HG02885 (cell line): ENCODE results near the gene ELANE.
"Not testable (repeated sequence)": the region's sequence is repeated elsewhere in the genome, so short reads cannot be mapped to it uniquely, and the experiment has no call there.

ENCODE experiments used
- ATAC-seq: cut with Tn5 transposase; IDR thresholded peaks from one replicate; pipeline ENCODE4 v1.9.1; 2021; ENCODE audit warnings: mild to moderate bottlenecking; ENCODE audit not compliant: unreplicated experiment, poor library complexity

The ELANE gene

DNA sequence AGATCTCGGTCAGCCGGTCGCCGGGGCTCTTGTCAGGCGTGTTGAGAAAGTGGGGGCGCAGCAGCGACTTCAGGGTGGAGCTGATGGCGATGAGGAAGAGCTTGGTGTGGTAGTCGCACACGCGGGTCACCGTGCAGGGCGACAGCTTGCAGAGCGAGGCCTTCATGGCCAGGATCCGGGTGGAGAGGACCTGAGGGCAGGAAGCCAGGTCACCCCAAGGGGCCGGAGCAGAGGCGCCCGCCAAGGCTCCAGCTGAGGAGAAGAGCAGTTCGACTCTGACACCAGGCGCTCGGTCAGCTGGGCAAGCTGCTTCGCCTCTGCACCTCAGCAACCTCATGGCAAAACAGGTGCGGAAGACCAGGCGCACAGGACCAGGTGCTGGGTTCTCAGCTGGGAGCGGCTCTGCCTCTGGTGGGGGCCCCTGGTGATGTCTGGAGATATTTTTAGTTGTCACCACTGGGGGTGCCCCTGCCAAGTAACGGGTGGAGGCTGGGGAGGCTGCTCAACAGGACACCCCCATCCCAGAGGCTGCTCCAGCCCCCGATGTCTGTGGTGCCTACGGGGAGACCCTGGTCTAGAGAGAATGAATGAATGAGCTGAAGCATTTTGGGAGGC lies 23.3 kb downstream of the ELANE start:
- no peak for ATAC-seq

DNA sequence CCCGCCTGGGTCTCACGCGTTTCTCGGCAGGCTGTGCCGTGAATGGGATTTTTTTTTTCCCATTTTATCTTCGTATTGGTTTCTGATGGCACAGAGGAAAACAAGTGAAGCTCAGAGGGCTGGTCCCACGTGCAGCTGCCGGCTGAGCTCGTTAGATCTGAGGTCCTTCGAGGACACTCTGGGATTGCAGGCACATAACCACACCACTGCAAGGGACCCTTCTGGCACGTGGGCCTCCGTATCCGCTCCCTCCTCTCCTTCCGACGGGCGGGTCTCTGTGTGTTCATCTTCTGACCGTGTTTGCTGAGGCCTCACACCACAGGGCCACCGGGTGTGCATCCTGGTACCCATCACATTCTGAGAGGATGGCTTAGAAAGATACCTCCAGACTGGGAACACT lies 24.0 kb downstream of the ELANE start:
- ATAC-seq: no peak

DNA sequence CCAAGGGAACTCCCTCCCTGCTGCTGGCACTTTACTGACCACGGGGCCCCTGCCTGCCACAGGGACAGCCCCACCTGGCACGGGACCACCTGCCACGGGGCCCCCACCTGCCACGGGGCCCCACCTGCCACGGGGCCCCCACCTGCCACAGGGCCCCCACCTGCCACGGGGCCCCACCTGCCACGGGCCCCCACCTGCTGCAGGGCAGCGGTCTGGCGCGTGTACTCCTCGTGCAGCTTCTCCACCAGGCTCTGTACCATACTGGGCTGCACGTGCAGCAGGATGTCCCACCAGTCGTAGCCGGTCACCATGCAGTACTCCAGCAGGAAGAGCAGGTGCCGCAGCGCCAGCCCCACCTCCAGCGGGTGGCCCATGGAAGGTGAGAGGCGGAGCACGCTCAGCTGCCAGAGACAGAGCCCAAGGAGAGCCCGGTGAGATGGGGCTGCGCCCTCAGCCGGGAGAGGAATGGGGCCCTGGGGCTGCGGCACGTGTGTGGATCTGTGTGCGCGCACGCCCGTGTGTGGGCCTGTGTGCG lies 24.7 kb downstream of the ELANE start:
- no peak for ATAC-seq

DNA sequence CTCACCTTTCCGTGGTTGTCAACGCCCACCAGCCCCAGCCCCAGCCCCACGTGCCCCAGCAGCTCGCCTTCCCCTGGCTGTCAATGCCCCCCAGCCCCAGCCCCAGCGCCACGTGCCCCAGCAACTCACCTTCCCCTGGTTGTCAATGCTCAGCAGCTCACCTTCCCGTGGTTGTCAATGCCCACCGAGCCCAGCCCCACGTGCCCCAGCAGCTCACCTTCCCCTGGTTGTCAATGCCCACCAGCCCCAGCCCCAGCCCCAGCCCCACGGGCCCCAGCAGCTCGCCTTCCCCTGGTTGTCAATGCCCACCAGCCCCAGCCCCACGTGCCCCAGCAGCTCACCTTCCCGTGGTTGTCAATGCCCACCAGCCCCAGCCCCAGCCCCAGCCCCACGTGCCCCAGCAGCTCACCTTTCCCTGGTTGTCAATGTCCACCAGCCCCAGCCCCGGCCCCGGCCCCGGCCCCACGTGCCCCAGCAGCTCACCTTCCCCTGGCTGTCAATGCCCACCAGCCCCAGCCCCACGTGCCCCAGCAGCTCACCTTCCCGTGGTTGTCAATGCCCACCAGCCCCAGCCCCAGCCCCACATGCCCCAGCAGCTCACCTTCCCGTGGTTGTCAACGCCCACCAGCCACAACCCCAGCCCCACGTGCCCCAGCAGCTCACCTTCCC lies 26.0 kb downstream of the ELANE start:
- not testable (repeated sequence) for ATAC-seq

DNA sequence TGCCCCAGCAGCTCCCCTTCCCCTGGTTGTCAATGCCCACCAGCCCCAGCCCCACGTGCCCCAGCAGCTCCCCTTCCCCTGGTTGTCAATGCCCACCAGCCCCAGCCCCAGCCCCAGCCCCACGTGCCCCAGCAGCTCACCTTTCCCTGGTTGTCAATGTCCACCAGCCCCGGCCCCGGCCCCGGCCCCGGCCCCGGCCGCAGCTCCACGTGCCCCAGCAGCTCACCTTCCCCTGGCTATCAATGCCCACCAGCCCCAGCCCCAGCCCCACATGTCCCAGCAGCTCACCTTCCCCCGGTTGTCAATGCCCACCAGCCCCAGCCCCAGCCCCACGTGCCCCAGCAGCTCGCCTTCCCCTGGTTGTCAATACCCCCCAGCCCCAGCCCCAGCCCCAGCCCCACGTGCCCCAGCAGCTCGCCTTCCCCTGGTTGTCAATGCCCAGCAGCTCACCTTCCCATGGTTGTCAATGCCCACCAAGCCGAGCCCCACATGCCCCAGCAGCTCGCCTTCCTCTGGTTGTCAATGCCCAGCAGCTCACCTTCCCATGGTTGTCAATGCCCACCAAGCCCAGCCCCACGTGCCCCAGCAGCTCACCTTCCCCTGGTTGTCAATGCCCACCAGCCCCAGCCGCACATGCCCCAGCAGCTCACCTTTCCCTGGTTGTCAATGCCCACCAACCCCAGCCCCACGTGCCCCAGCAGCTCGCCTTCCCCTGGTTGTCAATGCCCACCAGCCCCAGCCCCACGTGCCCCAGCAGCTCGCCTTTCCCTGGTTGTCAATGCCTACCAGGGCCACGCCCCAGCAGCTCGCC lies 26.9 kb downstream of the ELANE start:
- ATAC-seq: not testable (repeated sequence)

DNA sequence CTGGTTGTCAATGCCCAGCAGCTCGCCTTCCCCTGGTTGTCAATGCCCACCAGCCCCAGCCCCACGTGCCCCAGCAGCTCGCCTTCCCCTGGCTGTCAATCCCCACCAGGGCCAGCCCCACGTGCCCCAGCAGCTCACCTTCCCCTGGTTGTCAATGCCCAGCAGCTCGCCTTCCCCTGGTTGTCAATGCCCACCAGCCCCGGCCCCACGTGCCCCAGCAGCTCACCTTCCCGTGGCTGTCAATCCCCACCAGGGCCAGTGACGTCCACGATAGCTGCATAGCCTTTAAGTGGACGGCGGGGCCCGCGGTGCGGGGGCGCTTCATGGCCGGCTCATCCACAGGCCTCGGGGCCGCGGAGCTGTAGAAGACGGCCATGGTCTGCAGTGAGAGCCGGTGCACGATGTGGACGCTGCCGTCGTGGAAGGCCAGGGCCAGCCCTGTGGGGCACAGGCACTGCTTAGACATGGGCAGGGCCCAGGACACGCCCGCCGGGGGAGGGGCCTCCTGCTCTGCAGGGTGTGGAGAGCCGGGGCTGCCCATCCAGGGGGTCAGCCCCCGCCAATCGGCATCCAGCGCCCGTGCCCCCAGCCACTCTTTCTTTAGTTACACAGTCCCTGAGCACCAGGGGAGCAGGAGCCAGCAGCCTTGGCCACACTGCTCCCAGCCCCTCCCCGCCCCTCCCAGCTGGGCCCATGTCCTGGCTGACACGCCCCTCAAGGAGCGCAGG lies 27.8 kb downstream of the ELANE start:
- no peak for ATAC-seq

DNA sequence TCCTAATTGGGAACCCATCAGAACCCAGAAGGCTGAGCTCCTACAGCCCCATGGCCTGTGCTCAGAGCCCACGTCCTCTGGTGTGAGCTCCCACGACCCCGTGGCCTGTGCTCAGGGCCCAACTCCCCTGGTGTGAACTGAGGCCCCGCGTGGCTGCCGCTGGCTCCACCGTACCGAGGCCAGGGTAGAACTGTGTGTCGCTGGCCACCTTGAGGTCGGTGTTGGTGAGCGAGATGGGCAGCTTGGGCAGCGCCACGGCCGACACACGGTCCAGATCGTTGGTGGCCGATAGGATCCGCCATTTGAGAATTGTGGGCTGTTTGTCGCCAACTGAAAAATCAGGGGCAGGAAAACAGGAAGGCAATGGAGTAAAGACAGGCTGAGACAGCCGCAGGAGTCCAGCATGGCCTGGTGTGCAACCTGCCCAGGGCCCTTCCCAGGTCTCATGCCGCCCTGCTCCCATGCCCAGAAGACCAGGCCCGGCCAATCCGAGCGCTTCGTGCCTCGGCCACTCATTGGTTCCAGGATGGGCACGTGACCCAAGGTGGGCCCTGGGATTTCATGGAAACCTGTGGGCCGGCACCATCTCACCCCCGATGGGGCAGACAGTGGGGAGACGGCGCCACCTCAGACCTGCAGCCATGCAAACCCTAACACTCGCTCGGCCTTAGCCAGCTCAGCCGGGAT lies 29.4 kb downstream of the ELANE start:
- no peak for ATAC-seq

DNA sequence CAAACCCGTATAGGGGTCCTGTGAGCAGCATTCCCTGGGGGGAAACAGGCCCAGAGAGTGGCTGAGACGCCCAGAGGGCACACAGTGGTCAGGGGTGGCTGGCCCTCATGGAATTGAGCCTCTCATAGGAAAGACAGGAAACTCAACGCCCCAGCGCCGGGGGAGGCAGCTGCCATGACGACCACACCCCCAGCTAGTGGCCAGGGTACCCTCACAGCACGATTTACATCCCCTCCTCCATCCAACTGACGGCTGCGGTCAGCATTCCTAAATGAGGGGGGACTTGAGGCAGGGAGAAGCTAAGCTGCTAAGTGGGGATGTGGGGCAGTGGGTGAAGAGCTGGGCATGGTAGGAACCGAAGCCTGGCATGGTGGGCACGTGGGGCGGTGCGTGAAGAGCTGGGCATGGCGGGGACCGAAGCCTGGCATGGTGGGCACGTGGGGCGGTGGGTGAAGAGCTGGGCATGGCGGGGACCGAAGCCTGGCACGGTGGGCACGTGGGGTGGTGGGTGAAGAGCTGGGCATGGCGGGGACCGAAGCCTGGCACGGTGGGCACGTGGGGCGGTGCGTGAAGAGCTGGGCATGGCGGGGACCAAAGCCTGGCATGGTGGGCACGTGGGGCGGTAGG lies 30.9 kb downstream of the ELANE start:
- ATAC-seq: no peak

DNA sequence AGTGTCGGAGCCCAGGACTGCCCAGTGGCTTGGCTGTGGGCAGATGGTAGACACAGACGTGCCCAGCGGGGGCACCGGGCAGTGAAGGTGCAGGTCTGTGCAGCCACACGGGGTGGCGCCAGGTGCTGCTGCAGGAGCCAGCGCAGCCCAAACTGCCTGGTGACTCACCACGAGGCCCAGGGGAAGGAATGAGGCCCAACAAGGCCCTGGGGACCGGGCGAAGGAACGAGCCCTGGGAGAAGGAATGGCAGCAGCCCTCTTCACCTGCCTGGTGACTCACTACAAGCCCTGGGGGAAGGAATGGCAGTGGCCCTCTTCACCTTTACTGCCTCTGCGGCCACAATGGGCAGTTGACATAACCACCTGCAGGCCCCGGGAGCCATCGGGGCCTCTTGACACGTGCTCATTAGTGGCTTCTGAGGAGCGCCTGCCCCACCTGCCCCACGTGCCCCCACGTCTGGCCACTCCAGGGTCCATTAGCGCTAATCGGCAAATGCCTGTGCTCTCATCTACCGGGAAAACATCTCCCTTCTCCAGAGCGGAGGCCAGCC lies 31.6 kb downstream of the ELANE start:
- ATAC-seq: no peak

DNA sequence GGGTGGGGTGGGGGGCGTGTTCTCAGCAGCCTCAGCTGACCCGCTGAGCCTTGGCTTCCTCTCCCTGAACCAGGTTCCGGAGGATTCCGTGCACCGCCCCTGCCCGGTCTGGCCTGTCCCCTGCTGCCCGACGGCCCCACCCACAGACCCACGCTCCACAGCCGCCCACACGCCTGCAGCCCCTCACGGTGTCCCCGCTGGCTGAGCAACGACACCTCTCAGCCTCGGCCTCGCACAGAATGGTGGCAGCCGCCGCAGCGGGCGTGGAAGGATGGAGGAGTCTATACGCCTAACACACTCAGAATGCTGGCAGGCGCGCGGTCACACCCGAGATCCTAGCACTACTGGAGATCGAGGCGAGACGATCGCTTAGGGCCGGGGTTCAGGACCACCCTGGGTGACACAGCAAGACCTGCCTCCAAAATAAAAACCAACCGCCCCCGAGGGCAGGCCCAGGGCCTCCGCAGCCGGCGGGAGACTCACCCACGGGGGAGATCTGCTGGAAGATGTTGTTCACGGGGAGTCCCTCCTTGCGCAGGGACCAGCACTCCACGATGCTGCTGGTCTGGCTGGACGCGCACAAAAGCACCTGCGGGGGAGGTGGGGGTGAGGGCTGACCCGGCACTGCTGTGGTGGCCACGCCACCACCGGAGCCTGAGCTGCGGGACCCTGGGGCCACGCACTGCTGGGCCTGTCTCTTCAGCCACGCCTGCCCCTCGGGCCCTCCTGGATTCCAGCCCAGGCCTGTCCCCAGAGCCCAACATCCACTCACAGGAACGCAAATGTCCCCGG lies 32.5 kb downstream of the ELANE start:
- ATAC-seq: no peak

DNA sequence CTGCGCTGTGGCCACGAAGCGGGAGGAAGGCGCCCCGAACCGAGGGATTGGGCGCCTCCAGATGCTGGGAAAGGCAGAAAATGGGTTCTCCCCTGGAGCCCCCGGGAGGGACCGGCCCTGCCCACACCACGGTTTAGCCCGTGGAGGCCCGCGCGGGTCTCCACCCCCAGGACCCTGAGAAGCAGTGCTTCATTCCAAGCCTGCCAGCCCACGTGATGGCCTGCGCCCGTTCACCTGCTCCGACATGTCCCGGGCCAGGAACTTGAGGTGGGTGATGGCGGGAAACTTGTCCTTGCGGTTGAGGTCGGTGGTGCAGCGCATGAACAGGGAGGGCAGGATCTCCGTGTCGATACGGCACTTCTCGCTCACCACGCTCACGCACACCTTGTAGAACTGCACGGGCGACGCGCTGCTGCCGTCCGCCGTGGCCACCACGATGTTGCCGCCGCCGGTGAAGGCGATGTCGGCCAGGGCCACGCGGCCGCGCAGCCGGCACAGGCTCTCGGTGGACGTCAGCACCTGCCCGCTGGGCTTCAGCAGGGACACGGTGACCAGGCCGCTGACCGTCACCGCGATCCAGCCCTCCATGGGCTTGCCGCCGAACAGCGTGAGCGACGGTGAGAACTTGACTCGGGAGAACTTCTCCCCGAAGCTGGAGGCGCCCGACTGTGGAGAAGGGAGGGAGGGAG lies 33.6 kb downstream of the ELANE start:
- ATAC-seq: no peak

DNA sequence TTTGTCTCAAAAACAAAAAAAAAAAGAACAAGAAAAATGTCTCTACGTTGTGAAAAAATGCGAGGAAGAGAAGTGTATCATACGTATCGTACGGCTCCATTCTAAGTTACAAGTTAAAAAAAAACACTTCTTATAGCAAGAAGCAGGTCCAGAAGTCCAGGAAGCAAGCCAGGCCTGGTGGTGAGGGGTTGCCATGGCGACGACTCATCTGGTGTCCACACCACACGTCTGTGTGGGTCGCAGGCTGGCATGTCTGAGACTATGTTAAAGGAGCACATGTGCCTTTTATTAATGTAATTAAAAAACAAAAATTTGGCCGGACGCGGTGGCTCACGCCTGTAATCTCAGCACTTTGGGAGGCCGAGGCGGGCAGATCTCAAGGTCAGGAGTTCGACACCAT lies 35.0 kb downstream of the ELANE start:
- no peak for ATAC-seq

DNA sequence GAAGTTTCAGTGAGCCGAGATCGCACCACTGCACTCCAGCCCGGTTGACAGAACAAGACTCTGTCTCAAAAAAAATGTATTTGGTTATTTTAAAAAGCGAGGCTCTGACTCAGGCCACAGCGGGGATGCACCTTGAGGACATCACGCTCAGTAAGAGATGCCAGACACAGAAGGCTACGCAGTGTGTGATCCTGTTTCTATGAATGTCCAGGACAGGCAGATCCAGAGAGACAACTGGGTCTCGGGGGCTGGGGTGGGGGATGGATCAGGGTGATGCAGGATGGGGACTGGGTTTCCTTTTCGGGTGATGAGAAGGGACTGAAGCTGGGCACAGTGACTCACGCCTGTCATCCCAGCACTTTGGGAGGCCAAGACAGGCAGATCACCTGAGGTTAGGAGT lies 35.5 kb downstream of the ELANE start:
- no peak for ATAC-seq

DNA sequence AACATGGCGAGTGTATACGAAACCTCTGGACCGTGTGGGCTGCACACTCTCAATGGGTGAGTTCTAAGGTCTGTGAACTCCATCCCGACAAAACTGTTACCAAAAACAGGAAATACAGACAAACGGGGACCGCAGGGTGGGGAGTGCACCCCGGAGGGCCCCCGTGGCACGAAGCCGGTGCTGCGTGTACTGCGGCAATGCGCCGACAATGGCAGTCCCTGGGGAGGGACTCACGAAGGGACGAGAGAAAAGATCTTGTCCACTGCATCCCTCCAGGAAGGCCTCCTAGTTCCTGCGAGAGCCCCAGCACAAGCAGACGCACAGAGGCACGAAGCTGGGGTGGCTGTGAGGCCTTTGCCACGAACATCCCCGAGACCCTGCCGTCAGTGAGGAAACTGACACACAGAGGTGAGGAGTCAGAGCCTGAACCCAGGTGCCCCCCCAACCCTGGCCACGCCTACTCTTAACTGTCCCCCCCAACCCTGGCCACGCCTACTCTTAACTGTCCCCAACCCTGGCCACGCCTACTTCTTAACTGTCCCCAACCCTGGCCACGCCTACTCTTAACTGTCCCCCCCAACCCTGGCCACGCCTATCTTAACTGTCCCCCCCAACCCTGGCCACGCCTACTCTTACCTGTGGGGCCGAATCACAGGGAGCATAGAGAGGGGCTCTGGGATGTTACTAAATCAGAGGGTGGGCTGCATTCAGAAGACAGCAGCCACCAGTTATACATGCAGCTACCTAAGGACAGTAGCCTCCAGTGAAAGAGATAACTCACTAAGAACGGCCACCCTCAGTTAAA lies 36.7 kb downstream of the ELANE start:
- ATAC-seq: no peak

DNA sequence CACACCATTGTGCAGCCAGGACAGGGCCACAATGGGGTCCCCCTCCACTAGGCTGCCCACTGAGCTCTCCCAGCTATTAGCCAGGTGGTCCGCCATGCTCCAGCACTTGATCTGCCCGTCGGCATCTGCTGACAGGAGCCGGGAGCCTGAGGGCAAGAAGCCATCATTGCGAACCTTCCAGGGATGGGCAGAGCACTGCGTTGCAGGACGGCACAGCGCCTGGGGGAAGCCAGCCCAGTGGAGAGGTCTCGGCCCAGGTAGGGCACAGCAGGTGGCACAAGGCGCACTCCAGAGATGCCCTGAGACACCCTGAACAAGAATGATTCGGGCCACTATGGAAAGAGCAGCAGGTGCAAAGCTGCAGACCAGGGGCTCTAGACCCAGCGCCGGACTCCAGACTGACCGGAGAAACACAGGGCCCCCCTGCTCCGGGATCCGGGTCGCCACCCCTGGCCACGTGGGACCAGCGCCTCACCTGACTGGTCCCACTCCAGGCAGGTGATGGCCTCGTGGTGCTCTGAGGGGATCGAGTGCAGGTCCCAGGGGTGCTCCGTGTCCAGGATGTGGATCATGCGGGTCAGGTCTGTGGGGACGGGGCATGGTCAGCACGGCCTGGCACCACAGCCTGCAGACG lies 37.7 kb downstream of the ELANE start:
- no peak for ATAC-seq

DNA sequence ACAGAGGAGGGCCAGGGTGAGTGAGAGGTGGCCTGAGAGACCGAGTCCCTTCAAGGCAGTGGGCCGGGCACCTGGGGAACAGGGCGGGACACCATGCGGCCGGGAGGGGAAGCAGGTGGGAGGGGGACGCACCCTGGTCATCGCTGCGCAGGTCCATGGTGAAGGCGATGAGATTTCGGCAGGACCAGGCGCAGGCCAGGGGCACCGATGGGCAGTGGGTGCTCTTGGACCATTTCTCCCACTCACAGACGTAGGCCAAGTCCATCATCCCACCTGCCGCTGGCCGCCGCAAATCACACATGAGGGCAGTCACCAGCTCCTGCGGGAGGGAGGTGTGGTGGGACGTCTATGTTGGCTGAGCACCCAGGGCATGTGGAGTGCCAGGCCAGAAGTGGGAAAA lies 38.7 kb downstream of the ELANE start:
- no peak for ATAC-seq
